ENCODE measurements around the gene NCF2.

Gene NCF2

DNA sequence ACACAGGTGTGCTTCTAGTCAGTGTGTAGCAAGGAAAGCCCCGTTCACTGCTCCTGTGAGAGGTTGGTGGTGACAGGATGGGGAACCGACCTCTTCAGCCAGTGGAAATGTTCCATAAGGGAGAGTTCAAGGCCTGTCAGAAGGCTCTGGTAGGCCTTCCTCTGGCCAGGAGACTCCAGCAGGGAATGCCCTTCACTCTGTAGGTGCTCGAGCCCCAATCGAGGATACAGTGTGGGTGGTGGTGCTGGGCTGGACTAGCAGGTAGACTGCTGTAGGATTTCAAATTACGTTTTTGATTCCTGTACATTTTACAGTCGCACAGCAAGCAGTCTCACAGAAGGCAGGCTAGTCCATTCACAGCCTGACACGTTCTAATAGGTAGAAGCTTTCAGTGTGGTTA lies 37.8 kb downstream of the NCF2 start:
- DNase-seq (ENCODE audit: low read depth in 2 of 2): no peak

DNA sequence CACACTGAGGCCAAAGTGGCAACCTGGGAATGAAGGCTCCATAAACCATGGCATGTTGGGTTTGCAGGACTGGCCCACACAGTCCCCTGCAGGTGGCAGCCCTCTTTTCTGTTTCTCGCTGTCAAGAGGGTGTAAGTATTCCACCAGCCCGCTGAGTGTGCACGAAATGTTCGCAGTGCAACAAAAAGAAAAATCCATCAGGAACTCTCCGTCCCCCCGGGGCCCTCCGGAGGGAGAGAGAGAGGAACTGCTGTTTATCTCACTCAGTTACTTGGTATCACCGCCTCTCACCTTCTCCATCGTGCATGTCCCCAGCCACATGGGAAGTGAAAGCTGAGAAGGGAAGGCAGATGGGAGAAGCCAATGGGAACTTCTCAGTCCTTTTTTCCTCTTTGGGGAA lies 38.3 kb downstream of the NCF2 start:
- no peak for DNase-seq (ENCODE audit: low read depth in 2 of 2)

DNA sequence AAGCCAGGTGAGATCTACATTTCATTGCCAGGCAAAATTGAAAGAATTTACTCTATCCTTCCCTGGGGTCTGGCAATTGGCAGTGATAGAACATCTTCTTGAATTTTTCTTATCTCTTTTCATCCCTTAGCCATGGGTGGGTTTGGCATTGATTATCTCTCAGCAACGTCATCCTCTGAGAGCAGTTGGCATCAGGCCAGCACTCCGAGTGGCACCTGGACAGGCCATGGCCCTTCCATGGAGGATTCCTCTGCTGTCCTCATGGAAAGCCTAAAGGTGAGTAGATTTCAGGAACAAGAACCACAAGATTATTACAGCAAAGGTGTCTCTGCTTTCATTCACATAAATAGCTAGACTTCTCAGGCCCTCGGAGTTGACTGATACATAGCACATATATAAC lies 39.3 kb downstream of the NCF2 start:
- no peak for DNase-seq (ENCODE audit: low read depth in 2 of 2)

DNA sequence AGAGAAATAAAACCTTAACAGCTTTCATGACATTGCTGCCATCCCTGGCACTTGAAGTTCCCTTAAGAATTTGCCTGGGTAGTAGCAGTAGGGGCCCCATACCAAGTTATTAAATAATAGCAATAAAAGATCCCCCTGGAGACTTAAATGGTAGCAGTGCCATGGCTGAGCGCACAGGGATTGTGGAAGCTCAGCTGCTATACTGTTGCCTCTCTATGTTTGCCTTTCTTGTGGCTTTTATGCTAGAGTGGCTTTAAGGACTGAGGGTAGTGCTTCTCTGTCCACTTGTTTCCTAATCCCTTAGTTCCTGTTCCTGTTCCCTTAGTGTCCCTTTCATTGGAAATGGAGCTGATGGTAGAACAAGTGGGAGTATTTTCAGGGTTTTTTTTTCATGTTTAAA lies 42.1 kb downstream of the NCF2 start:
- no peak for DNase-seq (ENCODE audit: low read depth in 2 of 2)

DNA sequence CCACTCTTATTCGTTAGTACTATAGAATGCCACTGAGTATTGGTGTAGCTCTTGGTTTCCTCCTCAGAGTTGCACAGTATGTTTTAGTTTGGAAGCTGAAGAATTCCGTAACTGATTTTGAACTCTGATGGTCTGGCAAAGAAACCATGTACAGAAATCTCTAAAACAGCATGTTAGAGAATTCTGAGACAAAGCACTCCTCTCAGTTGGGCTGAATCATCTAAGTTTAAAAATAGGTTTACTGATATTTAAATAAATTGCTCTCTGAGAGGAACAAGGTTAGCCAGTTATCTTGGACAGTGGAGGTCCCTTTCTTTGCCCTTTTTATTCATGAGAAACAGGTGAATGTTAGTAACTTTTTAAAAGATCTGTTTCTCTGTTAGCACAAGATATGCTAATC lies 43.8 kb downstream of the NCF2 start:
- DNase-seq (ENCODE audit: low read depth in 2 of 2): no peak

DNA sequence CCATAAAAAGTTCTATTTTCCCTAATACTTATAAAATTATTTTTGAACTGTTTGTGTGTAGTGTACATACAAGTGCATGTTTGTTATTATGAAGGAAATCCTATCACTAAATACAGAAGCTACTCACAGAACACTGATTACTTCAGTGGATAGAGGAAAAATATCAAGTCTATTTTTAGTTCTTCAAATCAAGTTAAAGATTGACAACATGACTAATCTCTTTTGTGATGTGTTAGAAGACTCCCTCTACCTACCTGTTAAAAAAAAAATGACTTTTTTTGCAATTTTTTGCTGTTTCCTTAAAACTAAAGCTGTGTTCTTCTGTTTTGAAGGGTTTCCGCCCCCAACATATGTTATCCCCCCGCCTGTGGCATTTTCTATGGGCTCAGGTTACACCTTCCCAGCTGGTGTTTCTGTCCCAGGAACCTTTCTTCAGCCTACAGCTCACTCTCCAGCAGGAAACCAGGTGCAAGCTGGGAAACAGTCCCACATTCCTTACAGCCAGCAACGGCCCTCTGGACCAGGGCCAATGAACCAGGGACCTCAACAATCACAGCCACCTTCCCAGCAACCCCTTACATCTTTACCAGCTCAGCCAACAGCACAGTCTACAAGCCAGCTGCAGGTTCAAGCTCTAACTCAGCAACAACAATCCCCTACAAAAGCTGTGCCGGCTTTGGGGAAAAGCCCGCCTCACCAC lies 45.5 kb downstream of the NCF2 start:
- no peak for DNase-seq (ENCODE audit: low read depth in 2 of 2)

DNA sequence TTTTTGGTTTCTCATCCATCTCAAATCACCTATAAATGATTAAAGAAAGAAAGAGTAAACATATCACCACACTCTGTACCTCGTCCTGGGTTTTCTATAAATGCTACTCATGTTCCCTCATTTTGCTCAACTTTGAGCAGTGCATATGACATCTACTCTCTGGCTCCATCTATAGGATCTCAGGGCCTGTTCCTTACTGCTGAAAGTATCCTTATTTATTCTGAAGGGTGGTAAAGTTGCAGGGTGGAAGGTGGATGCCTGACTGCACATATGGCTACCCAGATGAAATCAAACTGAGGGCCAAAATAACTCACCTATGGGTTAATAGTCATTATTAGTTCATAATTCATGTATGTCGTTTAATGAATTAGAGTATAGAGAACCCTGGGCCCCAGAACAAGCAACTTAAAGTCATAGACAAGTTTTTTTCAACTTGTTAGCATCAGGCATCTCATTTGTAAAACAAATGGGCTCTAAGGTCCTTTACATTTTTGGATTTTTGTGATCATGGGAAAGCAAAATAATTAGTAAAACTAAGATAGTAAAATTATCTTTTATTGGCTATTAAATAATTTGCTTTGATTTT lies 46.5 kb downstream of the NCF2 start:
- no peak for DNase-seq (ENCODE audit: low read depth in 2 of 2)

DNA sequence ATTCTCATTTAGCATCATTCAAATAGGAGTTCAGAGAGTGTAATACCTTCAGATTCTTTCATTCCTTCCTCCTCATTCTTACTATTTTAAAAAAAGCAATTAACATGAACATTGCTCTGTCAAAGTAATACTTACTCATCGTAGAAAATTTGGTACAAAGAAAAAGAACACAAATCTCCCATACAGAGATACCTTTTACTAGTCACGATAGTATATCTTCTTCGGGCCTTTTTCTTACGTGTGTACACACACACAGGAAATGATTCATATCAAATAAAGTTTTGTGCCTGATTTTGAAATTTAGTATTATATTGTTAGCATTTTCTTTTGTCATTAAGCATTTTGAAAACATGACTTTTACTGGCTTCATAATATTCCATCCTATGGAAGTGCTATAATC lies 52.9 kb downstream of the NCF2 start:
- DNase-seq (ENCODE audit: low read depth in 2 of 2): no peak

DNA sequence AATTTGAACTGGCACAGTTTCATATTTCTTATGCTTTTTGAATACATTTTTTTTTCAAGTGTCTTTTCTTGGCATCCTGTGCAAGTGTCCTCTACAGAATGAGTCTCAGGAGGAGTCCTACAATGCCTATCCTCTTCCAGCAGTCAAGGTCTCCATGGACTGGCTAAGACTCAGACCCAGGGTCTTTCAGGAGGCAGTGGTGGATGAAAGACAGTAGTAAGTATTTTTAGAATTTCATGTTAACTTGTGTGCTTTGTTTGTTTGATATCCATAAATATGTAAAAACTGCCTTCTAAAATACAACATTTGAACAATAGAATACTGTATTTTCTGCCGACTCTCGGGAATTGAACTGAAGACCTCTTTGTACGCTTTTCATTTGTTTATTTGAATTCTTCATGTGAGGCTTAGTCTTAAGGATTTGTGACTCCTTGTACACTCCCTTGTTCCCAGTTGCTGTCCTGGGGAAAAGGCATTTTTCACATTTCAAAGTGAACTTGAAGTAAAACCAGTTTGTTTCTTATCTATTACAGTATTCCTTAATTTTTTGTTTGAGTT lies 56.6 kb downstream of the NCF2 start:
- no peak for DNase-seq (ENCODE audit: low read depth in 2 of 2)

DNA sequence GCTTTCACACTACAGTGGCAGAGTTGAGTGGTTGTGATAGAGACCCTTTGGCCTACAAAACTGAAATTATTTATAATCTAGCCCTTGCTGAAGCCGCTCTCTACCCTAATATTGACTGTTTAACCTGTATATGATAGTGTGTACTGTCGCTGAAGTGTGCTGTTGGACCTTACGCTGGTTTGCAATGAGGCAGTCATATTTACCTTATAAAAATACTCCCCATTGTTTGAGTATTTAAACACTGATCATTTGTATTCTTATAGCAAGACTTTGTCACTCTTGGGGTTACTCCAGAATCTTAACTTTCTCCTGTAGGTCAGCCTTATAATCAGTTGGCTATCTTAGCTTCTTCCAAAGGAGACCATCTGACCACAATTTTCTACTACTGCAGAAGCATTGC lies 61.7 kb downstream of the NCF2 start:
- no peak for DNase-seq (ENCODE audit: low read depth in 2 of 2)

DNA sequence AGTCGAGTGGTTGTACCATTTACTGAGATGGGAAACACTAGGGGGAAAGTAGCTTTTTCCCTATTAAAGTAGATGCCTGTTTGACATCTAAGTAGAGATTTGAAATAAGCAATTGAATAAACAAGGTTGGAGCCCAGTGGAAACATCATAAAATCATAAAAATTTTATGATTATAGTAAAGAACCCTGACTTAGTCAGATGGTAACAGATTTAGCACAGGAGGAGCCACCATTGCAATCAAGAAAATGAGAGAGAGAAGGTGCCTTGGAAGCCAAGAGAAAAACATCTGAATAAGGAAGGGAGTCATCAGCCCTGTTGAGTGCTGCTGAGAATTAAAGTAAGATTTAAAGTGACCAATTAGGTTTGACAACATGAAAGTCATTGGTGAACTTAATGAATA lies 68.2 kb downstream of the NCF2 start:
- DNase-seq (ENCODE audit: low read depth in 2 of 2): no peak

DNA sequence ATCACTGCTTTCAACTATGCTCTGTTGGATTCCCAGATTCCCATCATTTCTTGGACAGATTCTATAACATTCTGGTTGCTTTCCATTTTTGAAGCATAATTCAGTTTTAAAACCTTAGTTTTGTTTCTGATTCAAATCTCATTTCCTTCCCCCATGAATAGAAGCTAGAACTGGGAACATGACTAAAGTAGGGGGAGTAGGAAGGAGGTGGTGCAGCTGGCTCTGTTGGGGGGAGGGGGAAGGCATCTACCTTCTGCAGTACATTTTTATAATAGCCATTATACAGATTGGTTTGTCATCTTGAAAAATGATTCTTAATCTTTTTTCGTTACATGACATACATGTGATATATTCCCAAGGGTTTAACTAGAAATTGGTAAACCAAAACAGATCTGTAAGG lies 69.9 kb downstream of the NCF2 start:
- no peak for DNase-seq (ENCODE audit: low read depth in 2 of 2)

DNA sequence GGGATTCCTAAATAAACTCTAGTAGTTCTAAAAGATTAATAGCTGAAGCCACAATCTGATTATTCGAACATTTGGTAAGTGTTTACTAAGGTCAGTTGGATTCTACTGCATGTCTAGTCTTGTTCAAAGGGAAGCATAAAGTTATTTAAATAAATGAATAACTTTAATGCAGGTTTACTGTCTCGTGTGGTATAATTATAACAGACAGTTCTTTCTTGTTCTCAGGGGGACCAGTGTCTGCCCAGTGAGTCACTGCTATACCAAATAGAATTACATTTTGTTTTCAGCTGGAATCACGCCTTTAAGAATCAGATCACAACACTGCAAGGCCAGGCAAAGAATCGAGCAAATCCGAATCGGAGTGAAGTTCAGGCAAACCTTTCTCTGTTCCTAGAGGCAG lies 72.9 kb downstream of the NCF2 start:
- no peak for DNase-seq (ENCODE audit: low read depth in 2 of 2)

DNA sequence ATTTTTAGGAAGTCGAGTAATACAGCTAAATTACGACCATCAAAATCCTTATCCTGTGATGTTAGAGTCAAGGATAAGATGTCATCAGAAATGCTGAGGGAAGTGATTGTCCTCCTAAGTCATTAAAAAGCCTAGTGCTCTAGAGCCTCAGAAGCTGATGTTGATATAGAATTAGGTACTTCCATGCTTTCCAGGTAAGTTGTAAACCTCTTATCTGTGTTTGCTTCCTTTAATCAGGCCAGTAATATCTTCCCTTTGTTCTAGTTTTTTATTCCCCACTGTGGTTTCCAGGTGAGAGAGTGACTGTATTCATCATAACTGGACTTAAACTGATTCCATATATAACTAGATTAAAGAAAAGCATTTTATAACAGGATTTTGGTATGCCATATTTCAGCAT lies 73.5 kb downstream of the NCF2 start:
- DNase-seq (ENCODE audit: low read depth in 2 of 2): no peak

DNA sequence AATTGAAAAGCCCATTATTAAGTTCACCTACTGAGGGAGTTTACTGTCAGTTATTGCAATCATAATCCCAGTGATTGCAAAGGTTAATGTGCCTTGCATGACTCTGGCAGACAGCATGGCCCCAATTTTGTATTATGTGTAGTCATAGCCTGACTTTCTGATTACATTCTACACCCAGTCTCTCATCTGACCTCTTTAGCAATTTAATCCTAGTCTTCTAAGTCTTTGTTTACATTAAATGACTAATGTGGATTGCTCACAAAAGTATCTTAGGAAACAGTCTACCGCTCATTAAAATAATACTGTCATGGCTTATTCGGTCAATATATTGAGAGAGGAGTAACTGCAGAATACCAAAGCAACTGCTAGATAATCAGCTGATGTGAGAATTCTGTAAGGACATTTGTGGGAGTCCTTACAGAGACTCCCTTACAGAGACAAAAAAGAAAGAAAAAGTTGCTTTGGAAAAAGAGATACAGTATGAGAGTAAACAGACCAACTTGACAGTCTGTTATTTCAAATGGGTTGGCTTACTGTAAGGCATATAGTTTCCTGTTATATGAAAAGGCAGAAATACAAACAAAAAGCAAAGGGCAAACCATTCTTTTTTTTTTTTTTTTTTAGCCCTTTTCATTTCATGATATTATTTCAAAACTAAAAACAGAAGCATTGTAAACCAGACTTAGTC lies 75.1 kb downstream of the NCF2 start:
- no peak for DNase-seq (ENCODE audit: low read depth in 2 of 2)

DNA sequence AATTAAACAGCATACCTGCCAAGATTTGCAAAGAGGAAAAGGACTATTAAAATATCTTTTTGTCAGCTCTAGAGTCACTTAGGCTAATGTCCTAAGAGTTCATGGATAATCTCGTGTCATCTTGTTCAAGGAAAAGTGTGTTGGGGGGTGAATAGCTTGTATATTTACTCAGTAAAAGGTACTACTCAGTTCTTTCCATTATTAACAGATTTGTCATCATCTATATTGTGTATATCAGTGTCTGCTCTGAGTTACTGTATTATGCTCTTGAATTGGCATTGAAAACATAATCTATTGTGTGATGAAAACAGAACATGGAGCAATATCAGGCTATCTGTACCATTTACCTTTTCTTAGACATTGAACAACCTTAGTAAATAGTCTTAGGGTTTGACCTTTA lies 76.0 kb downstream of the NCF2 start:
- DNase-seq (ENCODE audit: low read depth in 2 of 2): no peak

DNA sequence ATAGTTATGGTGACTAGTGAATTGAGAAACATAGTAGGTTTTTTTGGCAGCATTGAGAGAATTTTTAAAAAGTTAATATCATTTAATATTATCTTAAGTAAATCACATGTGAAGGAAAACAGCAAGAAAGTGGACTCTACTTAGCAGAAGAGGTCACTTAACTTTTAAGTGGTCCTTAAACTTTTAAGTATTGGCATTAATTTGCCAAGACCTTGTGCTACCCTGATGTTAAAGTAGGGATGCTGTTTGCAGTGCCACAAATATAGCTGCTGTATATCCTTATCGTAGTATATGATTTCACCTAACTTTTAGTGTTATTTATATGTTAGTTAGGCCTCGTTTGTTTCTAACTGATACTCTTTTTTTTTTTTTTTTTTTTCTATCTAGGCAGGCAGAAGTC lies 77.8 kb downstream of the NCF2 start:
- no peak for DNase-seq (ENCODE audit: low read depth in 2 of 2)

DNA sequence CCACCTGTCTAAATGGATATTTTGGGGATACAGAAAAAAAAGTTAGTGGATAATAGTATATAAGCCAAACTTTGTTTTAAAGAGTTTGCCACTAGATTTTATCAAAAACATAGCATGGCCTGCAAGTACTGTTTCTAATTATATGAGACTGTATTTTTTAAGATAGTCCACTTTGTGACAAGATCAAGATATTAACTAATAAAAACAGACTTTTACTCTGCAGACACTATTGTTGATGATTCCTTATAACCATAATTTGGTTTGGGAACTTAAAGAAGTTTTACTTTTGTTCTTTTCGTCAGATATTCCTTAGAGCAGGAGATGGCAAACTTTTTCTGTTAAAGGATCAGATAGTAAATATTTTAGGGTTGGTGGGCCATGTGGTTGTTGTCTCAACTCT lies 81.6 kb downstream of the NCF2 start:
- DNase-seq (ENCODE audit: low read depth in 2 of 2): no peak

DNA sequence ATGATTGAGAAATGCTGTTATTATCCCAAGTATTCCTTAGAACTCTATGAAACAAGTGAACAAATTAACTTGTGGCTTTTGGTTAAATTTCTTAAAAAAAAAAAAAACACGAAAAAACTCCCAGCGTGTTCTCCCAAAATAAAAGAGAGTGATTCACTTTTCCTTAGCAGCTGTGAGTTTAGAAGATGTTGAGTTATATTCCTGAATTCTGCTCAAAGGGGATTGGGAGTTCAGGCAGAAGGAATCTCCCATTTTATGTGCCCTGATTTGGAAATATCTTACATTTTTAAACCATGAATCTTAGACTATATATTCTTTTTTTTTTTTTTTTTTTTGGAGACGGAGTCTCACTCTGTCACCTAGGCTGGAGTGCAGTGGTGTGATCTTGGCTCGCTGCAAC lies 83.7 kb downstream of the NCF2 start:
- DNase-seq (ENCODE audit: low read depth in 2 of 2): no peak
